NCI-H2029 treated with DMSO at 0.1 percent for 48 hours (cell line): ENCODE measurements around the gene EYA4.

ENCODE experiments used
- DNase-seq: peaks from one replicate; lab custom pipeline; 2025; lab: John Stamatoyannopoulos, UW

EYA4 gene

GRCh38 chr6:133242637-133243585, 1.8 kb downstream of the EYA4 start:
- no peak for DNase-seq

- no peak for DNase-seq
These were observed 2.7 kb downstream of the EYA4 start for GRCh38 chr6:133243723-133244305.

GRCh38 chr6:133244519-133244918, 3.4 kb downstream of the EYA4 start:
- no peak for DNase-seq

GRCh38 chr6:133245007-133245406, 3.9 kb downstream of the EYA4 start:
- DNase-seq = no peak

- no peak for DNase-seq
These were observed 4.3 kb downstream of the EYA4 start for GRCh38 chr6:133245422-133245903.

- DNase-seq = no peak
These were observed 6.4 kb downstream of the EYA4 start for GRCh38 chr6:133247581-133247980.

GRCh38 chr6:133248241-133249001, 7.3 kb downstream of the EYA4 start:
- no peak for DNase-seq

GRCh38 chr6:133251688-133252087, 10.5 kb downstream of the EYA4 start:
- DNase-seq = no peak

- DNase-seq = no peak
These were observed 13.5 kb downstream of the EYA4 start for GRCh38 chr6:133254552-133255228.

GRCh38 chr6:133257545-133258105, 16.5 kb downstream of the EYA4 start:
- no peak for DNase-seq

- DNase-seq = no peak
These were observed 18.4 kb downstream of the EYA4 start for GRCh38 chr6:133259561-133259960.

GRCh38 chr6:133262804-133263203, 21.6 kb downstream of the EYA4 start:
- DNase-seq = no peak

GRCh38 chr6:133265066-133265465, 23.9 kb downstream of the EYA4 start:
- DNase-seq = no peak

- DNase-seq = no peak
These were observed 25.0 kb downstream of the EYA4 start for GRCh38 chr6:133266186-133266585.

GRCh38 chr6:133268621-133269020, 27.5 kb downstream of the EYA4 start:
- DNase-seq = no peak

GRCh38 chr6:133274813-133275212, 33.7 kb downstream of the EYA4 start:
- no peak for DNase-seq

GRCh38 chr6:133275213-133275612, 34.1 kb downstream of the EYA4 start:
- DNase-seq = no peak

- no peak for DNase-seq
These were observed 36.2 kb downstream of the EYA4 start for GRCh38 chr6:133277228-133277899.

- no peak for DNase-seq
These were observed 36.9 kb downstream of the EYA4 start for GRCh38 chr6:133277900-133278545.

- no peak for DNase-seq
These were observed 45.6 kb downstream of the EYA4 start for GRCh38 chr6:133286765-133287164.

- DNase-seq = no peak
These were observed 47.5 kb downstream of the EYA4 start for GRCh38 chr6:133288662-133289061.
